HG03066 (cell line): Measurements from ENCODE around the gene RAD51B.

Experiments
- ATAC-seq: cut with Tn5 transposase; IDR thresholded peaks from one replicate; pipeline ENCODE4 v1.9.1; 2021; ENCODE audit warnings: low read depth; ENCODE audit not compliant: unreplicated experiment

RAD51B gene

GRCh38 chr14:68544081-68544892 is 724.7 kb downstream of the RAD51B start:
- ATAC-seq: no peak

DNA sequence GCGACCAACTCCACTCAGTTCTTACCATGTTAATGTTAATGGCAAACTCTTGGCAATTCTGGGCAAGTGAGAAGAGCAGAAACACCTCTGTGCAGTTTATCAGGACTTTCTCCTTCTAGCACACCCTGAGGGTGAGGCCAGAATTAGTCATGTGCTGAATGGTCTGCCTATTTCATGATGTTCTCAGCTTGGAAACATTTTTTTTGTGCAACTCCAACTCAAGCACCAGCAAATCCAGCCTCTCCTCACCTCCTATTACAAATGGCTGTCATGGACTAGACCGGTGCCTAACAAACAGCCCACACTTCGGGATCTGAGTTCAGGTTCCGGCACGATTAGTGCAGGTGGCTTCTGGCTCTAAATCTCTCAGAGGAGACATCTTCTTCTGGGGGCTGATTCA is 727.3 kb downstream of the RAD51B start:
- ATAC-seq: no peak

GRCh38 chr14:68547305-68548193 is 728.0 kb downstream of the RAD51B start:
- no peak for ATAC-seq

- ATAC-seq: no peak
These were observed 728.9 kb downstream of the RAD51B start for GRCh38 chr14:68548194-68549076.

DNA sequence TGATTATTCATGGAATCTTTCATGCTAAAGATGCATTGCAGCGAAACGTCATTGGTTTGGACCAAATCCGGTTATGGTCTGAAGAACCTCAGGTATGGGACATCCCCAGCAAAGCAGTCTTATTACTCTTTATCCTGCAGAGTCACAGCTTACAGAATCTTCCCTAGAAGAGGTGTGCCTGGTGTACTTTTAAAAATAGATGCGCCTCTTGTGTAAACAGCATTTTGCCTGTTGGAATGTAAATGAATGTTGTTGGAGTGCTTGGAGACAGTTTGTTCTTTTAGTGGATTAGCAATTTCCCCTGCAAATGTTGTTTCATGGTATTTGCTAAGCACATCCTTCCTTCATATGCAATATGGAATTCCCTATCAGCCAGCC is 730.7 kb downstream of the RAD51B start:
- ATAC-seq: no peak

DNA sequence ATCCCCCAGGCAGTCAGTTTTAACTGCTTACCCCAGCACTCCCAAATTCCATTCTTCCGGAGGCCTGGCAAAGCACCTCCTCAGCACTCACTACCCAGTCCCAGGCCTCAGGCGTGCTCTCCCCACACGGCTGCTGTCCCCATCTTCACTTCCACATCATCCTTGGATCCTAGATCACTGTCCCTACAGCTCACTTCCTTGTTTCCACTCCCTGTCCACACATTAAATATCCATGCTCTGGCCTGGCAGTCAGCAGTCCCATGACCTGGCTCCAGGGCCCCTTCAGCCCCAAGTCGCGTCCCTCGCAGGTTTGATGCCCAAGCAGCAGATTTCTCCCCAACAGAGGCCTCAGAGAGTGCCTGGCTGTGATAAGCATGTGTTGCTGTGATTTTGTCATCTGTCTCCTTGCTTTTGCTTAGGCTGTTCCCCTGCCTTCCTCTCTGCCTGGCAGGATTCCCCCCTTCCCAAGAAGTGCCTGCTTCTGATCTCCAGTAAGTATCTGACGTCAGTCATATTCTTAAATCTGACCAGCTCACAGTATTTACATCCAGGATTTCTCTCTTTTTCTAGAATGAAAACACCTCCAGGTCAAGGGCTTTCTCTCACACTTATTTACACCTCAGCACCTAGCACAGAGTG is 731.6 kb downstream of the RAD51B start:
- no peak for ATAC-seq

DNA sequence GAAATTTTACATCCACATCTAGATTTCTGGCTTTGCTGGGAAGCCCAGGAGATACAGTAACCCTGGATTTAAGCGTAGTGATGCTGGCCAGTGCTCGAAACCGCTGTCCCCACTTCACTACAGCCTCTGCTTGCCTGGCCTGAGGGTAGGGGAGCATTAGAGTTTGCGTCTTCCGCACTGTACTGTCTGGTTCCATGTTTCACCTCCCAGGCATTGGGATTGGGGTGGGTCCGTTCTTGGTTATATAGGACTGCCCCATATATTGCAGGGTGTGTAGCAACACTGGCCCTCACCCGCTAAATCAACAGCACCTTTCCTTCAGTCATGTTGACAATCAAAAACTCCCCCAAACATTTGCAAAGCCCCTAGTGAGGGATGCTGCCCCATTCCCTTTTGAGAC is 732.5 kb downstream of the RAD51B start:
- no peak for ATAC-seq

DNA sequence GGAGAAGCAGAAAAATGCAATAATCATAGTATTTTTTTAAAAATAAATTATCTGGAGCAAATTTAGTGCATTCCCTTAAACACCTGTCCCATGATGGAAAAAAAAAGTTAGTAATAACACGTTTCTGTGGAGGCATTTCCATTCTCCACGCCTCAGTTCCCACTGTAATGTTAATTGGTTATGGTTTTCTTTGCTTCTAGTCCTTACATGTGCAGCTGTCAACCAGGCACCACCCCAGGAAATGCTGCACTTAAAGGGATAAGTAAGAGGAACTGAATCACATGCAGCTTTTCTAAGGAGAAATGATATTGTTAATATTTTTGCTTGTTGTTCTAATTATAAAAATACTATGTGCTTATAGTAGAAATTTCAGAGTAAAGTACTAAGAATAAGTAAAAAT is 733.0 kb downstream of the RAD51B start:
- no peak for ATAC-seq

- ATAC-seq: no peak
These were observed 733.7 kb downstream of the RAD51B start for GRCh38 chr14:68553311-68553710.

DNA sequence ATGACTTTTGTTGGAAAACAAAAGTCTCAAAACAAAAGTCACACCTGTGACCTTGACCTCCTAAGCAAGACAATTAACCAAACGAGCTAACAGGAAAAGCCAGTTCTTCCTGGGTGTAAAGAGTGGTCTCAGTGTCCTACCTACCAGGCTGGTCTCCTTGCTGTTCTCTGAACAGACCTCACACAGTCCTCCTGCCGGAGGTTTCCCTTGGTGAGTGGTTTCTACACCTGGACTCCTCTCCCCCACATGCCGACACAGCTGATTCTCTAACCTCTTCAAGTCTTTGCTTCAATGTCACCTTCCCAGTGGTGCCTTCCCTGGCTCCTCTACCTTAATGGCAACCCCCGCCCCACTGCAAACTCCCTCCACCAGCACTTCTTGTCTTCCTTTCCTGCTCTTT is 734.7 kb downstream of the RAD51B start:
- ATAC-seq: no peak

DNA sequence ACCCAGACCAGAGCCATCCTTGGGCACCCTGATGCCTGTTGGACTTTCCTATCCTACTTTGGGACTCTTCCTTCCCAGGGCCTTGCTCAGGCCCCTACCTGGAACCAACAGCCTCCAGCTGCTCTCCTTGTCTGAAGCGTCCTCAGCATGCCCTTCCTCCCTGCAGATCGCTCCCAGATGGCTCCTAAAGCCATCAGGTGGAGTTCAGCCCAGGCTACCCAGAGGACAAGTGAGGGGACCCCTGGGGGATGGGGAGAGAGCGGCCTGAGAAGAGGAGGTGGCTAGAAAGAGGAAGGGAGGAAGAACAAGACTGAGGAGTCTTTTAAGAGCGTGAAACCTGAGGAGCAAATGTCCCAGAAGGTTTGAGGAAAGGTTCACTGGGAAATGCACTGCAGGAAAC is 736.7 kb downstream of the RAD51B start:
- no peak for ATAC-seq

DNA sequence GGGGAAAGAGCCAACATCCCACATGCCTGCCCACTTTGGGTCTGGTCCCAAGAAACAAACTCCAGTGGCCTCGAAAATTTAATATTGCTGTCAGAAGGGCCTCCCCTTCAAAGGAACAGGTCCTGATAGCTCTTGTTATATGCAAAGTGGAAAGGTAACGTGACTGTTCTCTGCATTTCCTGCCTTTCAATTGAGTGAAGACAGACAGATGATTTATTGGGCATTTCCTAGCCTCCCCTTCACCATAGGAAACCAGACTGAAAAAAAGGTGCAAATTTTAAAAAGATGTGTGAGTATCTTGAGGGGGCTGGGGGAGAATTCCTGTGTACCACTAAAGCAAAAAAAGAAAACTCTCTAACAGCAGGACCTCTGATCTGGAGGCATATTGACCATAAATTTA is 738.1 kb downstream of the RAD51B start:
- no peak for ATAC-seq

GRCh38 chr14:68558096-68558495 is 738.5 kb downstream of the RAD51B start:
- no peak for ATAC-seq

DNA sequence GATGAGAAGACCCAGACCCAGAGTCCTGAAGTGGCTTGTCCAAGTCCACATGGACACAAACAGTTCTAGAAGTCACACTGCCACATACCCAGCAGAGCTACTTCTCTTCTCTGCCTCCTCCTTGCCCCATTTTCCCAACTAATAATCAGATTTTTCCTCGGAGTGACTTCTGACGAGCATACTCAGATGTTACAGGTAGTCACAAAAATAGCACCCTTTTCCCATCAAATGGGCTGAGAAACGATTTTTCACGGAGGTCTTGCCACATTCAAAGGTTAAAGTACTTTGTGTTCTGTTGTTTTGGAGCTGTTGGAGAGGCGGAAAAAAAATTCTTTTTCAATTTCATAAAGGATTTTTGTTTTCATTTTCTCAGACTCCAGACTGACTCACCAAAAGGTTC is 740.4 kb downstream of the RAD51B start:
- no peak for ATAC-seq

DNA sequence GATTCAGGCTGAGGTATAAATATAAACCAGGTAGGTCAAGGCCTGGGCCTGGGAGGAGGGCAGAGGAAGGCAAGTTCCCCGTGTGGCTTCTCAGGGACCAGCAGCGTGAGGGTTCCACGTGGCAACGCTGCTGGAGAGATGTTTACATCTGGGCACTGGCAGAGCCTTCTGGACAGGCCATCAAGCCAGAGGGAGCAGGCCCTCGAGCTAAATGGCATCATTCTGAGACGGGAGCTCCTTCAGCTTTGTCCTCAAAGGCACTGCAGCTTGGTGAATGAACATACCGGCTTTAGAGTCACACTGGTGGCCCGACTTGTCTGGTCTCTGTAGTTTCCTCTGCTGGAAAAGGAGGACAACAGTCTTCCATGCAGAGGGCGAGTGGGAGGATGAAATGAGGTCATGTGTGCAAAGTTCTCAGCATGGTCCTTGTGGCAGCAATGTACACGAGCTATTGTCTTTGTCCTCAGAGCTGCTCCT is 742.0 kb downstream of the RAD51B start:
- ATAC-seq: no peak

GRCh38 chr14:68562911-68563250 is 743.3 kb downstream of the RAD51B start:
- no peak for ATAC-seq

- no peak for ATAC-seq
These were observed 743.9 kb downstream of the RAD51B start for GRCh38 chr14:68563251-68564131.

DNA sequence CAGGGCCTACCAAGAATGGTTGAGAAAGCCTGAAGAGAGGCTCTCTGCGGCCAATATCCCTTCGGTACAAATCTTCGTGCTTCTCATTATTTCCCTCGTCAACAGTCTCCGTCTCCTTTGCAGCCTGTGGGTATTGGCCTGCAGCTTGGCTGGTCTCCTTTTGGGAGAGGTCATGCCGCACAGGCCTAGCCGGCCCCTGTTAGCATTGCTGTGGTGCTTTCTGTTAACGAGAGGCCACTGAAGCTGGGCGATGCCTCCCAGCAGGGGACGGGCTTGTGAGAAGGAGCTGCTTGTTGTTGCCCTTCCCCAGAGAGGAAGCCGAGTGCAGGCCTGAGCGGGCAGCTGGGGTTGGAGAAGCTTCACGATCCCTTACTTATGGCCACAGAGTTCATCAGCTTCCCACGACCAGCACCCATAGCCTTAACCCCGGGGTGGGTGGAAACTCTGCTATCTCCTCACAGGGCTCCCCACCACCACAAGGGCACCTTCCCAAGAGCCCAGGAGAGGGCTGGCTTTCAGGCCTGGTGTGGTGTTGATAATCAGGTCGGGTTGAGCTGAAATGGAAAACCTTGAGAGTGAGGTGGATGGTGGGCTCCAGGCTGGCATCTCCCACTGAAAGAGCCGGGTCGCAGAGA is 744.7 kb downstream of the RAD51B start:
- ATAC-seq: no peak
